Measurements from ENCODE around the gene RPUSD2.

GRCh38 chr15:40578892-40579291 is 9.8 kb downstream of the RPUSD2 start:
- no peak for TF ChIP-seq EZH2 (IDR thresholded peaks at IDR 0.05)
- TF ChIP-seq POLR2AphosphoS5 (IDR thresholded peaks at IDR 0.05; ENCODE audit: borderline replicate concordance, low read depth, low read length): no peak

All from SK-N-MC (cell line).